ENCODE measurements around the gene DNAJC17. TPM values are rescaled to one million over a fixed set of nuclear protein-coding genes. Genes with fewer than 3 reads are reported as not detected.

The DNAJC17 gene
- total and polyA plus RNA-seq, 2 of the 13 experiments (the other 11 are each of a cell fraction or from before 2014, with no cell fraction given): 22.2 to 26.5 TPM

DNA sequence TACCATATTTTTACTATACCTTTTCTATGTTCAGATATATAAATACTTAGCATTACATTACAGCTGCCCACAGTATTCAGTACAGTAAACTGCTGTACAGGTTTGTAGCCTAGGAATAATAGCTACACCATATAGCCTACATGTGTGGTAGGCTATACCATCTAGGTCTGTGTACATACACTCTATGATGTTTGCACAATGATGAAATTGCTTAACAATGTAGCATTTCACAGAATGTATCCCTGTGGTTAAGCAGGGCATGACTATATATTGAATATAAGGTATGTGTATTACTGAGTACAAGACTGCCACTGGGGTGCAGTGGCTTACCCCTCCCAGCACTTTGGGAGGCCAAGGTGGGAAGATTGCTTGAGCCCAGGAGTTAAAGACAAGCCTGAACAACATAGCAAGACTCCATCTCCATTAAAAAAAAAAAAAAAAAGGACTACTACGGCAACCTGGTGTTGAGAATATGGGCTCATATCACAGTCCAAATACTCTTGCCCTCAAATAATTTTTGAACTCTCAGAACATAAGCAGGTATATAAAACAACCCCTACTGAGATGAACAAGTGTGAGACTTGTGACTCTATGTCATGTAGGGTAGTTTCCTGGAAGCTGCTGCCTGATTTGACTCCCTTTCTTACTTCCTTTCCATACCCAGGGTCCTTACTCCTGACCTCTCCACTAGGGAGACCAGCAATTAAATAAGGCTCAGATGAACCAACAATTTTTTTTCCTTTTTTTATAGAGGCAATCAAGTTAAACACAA, 16.5 kb upstream of the DNAJC17 start (continued):
- TF ChIP-seq, protein P1, sequence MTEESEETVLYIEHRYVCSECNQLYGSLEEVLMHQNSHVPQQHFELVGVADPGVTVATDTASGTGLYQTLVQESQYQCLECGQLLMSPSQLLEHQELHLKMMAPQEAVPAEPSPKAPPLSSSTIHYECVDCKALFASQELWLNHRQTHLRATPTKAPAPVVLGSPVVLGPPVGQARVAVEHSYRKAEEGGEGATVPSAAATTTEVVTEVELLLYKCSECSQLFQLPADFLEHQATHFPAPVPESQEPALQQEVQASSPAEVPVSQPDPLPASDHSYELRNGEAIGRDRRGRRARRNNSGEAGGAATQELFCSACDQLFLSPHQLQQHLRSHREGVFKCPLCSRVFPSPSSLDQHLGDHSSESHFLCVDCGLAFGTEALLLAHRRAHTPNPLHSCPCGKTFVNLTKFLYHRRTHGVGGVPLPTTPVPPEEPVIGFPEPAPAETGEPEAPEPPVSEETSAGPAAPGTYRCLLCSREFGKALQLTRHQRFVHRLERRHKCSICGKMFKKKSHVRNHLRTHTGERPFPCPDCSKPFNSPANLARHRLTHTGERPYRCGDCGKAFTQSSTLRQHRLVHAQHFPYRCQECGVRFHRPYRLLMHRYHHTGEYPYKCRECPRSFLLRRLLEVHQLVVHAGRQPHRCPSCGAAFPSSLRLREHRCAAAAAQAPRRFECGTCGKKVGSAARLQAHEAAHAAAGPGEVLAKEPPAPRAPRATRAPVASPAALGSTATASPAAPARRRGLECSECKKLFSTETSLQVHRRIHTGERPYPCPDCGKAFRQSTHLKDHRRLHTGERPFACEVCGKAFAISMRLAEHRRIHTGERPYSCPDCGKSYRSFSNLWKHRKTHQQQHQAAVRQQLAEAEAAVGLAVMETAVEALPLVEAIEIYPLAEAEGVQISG (CRISPR knock-in tag; IDR thresholded peaks at IDR 0.05): peak; percentile 96
- no peak for TF ChIP-seq ZNF788 (CRISPR knock-in tag; IDR thresholded peaks at IDR 0.05; ENCODE audit: borderline replicate concordance)
- TF ChIP-seq HNF4A (CRISPR knock-in tag; IDR thresholded peaks at IDR 0.05): 0 out of 2 replicates have a peak, but pooled peaks have one; percentile 24
- TF ChIP-seq SNAPC2 (CRISPR knock-in tag; IDR thresholded peaks at IDR 0.05): no peak
- TF ChIP-seq ZNF792 (CRISPR knock-in tag; IDR thresholded peaks at IDR 0.05): no peak
- TF ChIP-seq ZNF224 (CRISPR knock-in tag; IDR thresholded peaks at IDR 0.05): no peak
- TF ChIP-seq ZNF512 (CRISPR knock-in tag; IDR thresholded peaks at IDR 0.05): no peak
- TF ChIP-seq ZNF772 (CRISPR knock-in tag; IDR thresholded peaks at IDR 0.05): no peak
- TF ChIP-seq SP1 (IDR thresholded peaks at IDR 0.05): no peak
- no peak for TF ChIP-seq SP1 (CRISPR knock-in tag; IDR thresholded peaks at IDR 0.05)
- no peak for TF ChIP-seq SMARCC2 (IDR thresholded peaks at IDR 0.05)
- TF ChIP-seq MYC (CRISPR knock-in tag; IDR thresholded peaks at IDR 0.05; ENCODE audit: borderline replicate concordance): no peak
- no peak for TF ChIP-seq ZNF260 (CRISPR knock-in tag; IDR thresholded peaks at IDR 0.05; ENCODE audit: borderline replicate concordance, low read depth)
- no peak for TF ChIP-seq ZNF337 (CRISPR knock-in tag; IDR thresholded peaks at IDR 0.05; ENCODE audit: borderline replicate concordance, low read depth)
- TF ChIP-seq, protein P2, sequence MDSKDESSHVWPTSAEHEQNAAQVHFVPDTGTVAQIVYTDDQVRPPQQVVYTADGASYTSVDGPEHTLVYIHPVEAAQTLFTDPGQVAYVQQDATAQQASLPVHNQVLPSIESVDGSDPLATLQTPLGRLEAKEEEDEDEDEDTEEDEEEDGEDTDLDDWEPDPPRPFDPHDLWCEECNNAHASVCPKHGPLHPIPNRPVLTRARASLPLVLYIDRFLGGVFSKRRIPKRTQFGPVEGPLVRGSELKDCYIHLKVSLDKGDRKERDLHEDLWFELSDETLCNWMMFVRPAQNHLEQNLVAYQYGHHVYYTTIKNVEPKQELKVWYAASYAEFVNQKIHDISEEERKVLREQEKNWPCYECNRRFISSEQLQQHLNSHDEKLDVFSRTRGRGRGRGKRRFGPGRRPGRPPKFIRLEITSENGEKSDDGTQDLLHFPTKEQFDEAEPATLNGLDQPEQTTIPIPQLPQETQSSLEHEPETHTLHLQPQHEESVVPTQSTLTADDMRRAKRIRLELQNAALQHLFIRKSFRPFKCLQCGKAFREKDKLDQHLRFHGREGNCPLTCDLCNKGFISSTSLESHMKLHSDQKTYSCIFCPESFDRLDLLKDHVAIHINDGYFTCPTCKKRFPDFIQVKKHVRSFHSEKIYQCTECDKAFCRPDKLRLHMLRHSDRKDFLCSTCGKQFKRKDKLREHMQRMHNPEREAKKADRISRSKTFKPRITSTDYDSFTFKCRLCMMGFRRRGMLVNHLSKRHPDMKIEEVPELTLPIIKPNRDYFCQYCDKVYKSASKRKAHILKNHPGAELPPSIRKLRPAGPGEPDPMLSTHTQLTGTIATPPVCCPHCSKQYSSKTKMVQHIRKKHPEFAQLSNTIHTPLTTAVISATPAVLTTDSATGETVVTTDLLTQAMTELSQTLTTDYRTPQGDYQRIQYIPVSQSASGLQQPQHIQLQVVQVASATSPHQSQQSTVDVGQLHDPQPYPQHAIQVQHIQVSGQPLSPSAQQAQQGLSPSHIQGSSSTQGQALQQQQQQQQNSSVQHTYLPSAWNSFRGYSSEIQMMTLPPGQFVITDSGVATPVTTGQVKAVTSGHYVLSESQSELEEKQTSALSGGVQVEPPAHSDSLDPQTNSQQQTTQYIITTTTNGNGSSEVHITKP (CRISPR knock-in tag; IDR thresholded peaks at IDR 0.05; ENCODE audit: low read depth): peak; percentile 64; the same call in 1 of the 2 replicates
- peak; percentile 41; the same call in 1 of the 2 replicates for TF ChIP-seq ELF3 (CRISPR knock-in tag; IDR thresholded peaks at IDR 0.05)
- TF ChIP-seq SOX13 (IDR thresholded peaks at IDR 0.05): no peak
- TF ChIP-seq SOX13 (CRISPR knock-in tag; conservative IDR thresholded peaks at IDR 0.05 in 1 of 2, IDR thresholded peaks at IDR 0.05 in 1 of 2): peak in 1 of 2 experiments; percentile 69; a peak in 2 of 4 replicates
- no peak for TF ChIP-seq ETV5 (CRISPR knock-in tag; IDR thresholded peaks at IDR 0.05; ENCODE audit: borderline replicate concordance)
- TF ChIP-seq SMAD3 (CRISPR knock-in tag; IDR thresholded peaks at IDR 0.05): no peak
- no peak for TF ChIP-seq RFXAP (CRISPR knock-in tag; IDR thresholded peaks at IDR 0.05; ENCODE audit: borderline replicate concordance)
- TF ChIP-seq ATF4 (CRISPR knock-in tag; IDR thresholded peaks at IDR 0.05): peak in 1 of 2 experiments; percentile 73; a peak in 2 of 4 replicates

Data from HepG2 (cell line).